ENCODE results near the gene ESRRG.

- TF ChIP-seq CEBPB (IDR thresholded peaks at IDR 0.05; ENCODE audit: low read depth, low read length): no peak
- no peak for TF ChIP-seq CTCF (IDR thresholded peaks at IDR 0.05; ENCODE audit: control extremely low read depth in 1 of 3, insufficient read depth in 1 of 3, low read depth in 1 of 3, low read length in 3 of 3)
- no peak for TF ChIP-seq SUZ12 (IDR thresholded peaks at IDR 0.05; ENCODE audit: low read length)
These were observed 190.9 kb downstream of the ESRRG start for GRCh38 chr1:216532251-216532798.

Measured in H1 (cell line).